Measurements from ENCODE around the gene PROSER3.

DNA sequence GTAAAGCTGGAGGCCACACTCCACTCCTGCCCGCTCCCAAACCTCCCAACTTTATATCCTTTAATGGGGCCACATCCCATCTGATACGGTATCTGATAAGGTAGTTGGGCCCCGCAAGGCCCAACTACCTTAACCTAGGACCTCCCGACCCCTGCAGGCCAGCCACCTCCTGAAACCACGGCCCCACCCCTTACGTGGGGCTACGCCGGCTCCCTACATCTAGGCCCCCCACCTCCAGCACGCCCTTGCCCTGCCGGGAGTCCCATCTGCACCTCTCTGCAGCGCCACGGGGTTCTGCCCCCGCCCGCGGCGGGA, 17.9 kb upstream of the PROSER3 start:
- TF ChIP-seq, protein P1, sequence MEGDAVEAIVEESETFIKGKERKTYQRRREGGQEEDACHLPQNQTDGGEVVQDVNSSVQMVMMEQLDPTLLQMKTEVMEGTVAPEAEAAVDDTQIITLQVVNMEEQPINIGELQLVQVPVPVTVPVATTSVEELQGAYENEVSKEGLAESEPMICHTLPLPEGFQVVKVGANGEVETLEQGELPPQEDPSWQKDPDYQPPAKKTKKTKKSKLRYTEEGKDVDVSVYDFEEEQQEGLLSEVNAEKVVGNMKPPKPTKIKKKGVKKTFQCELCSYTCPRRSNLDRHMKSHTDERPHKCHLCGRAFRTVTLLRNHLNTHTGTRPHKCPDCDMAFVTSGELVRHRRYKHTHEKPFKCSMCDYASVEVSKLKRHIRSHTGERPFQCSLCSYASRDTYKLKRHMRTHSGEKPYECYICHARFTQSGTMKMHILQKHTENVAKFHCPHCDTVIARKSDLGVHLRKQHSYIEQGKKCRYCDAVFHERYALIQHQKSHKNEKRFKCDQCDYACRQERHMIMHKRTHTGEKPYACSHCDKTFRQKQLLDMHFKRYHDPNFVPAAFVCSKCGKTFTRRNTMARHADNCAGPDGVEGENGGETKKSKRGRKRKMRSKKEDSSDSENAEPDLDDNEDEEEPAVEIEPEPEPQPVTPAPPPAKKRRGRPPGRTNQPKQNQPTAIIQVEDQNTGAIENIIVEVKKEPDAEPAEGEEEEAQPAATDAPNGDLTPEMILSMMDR (IDR thresholded peaks at IDR 0.05; ENCODE audit: low read length) = no peak
- no peak for TF ChIP-seq EZH2 (IDR thresholded peaks at IDR 0.05; ENCODE audit: borderline replicate concordance, low read length)

Data from OCI-LY1 (cell line).